GM12892 (cell line): Measurements from ENCODE around the gene GLIS1.

Experiments
- POLR2A ChIP-seq: IDR thresholded peaks from 2 replicates; pipeline ENCODE4 v1.6.1; 2011; ENCODE audit warnings: low read depth, low read length, control low read depth
- POLR2AphosphoS5 ChIP-seq: IDR thresholded peaks from 2 replicates; pipeline ENCODE4 v1.6.1; 2011; ENCODE audit warnings: low read depth, low read length, control low read depth
- TAF1 ChIP-seq: IDR thresholded peaks from 2 replicates; pipeline ENCODE4 v1.6.1; 2011; ENCODE audit warnings: low read depth, mild to moderate bottlenecking, control low read depth, low read length, borderline replicate concordance

- TF ChIP-seq POLR2A = no peak
- TF ChIP-seq POLR2AphosphoS5 = no peak
- TF ChIP-seq TAF1 = no peak
Measured at GRCh38 chr1:53626616-53627015, 112.3 kb downstream of the GLIS1 start.
